Measurements from ENCODE around the gene HILPDA.
A peak's percentile ranks its signal among the peaks of the same experiment; 100 is the strongest.
"Not testable (repeated sequence)": the region's sequence is repeated elsewhere in the genome, so short reads cannot be mapped to it uniquely, and the experiment has no call there.

The HILPDA gene

GRCh38 chr7:128434413-128435326 lies 21.0 kb upstream of the HILPDA start:
- no peak for DNase-seq

GRCh38 chr7:128435327-128435686 lies 20.4 kb upstream of the HILPDA start:
- no peak for DNase-seq

GRCh38 chr7:128437426-128438332 lies 18.0 kb upstream of the HILPDA start:
- DNase-seq: no peak

GRCh38 chr7:128442356-128442755 lies 13.3 kb upstream of the HILPDA start:
- DNase-seq: no peak

GRCh38 chr7:128443831-128444600 lies 11.7 kb upstream of the HILPDA start:
- DNase-seq: peak; percentile 42

- no peak for DNase-seq
Measured at GRCh38 chr7:128446306-128446705, 9.4 kb upstream of the HILPDA start.

GRCh38 chr7:128447941-128448564 lies 7.6 kb upstream of the HILPDA start:
- no peak for DNase-seq

GRCh38 chr7:128448751-128449302 lies 6.9 kb upstream of the HILPDA start:
- DNase-seq: no peak

- no peak for DNase-seq
Measured at GRCh38 chr7:128450409-128450808, 5.3 kb upstream of the HILPDA start.

GRCh38 chr7:128450913-128451312 lies 4.8 kb upstream of the HILPDA start:
- no peak for DNase-seq

GRCh38 chr7:128452552-128452951 lies 3.1 kb upstream of the HILPDA start:
- no peak for DNase-seq

GRCh38 chr7:128453836-128454804 lies 1.6 kb upstream of the HILPDA start:
- no peak for DNase-seq

- no peak for DNase-seq
Measured at GRCh38 chr7:128454808-128455542, 703 bp upstream of the HILPDA start.

- DNase-seq: peak; percentile 19
Measured at GRCh38 chr7:128456255-128456725, 612 bp downstream of the HILPDA start.

- not testable (repeated sequence) for DNase-seq
Measured at GRCh38 chr7:128457385-128457784, 1.7 kb downstream of the HILPDA start.

- DNase-seq: peak; percentile 46
Measured at GRCh38 chr7:128458956-128459355, 3.3 kb downstream of the HILPDA start.

GRCh38 chr7:128459394-128459878 lies 3.8 kb downstream of the HILPDA start:
- peak; percentile 49 for DNase-seq

- no peak for DNase-seq
Measured at GRCh38 chr7:128462460-128462859, 6.8 kb downstream of the HILPDA start.

GRCh38 chr7:128463345-128463744 lies 7.7 kb downstream of the HILPDA start:
- DNase-seq: not testable (repeated sequence)

- not testable (repeated sequence) for DNase-seq
Measured at GRCh38 chr7:128463933-128464332, 8.3 kb downstream of the HILPDA start.

Measured in NCI-H526 treated with DMSO at 0.1 percent for 48 hours (cell line).